ENCODE data around the gene TTC38.

TTC38 gene

GRCh38 chr22:46267431-46268279 lies at the start of gene TTC38:
Gene TTC38 (plus strand): TSS chr22:46268008. CDS start chr22:46268040, 32 bp downstream.
- peak; percentile 84 for DNase-seq (ENCODE audit: low read depth)

GRCh38 chr22:46219636-46220035 lies 48.2 kb upstream of the TTC38 start:
- no peak for DNase-seq (ENCODE audit: low read depth)

GRCh38 chr22:46220921-46221320 lies 46.9 kb upstream of the TTC38 start:
- DNase-seq (ENCODE audit: low read depth), result no peak

DNA sequence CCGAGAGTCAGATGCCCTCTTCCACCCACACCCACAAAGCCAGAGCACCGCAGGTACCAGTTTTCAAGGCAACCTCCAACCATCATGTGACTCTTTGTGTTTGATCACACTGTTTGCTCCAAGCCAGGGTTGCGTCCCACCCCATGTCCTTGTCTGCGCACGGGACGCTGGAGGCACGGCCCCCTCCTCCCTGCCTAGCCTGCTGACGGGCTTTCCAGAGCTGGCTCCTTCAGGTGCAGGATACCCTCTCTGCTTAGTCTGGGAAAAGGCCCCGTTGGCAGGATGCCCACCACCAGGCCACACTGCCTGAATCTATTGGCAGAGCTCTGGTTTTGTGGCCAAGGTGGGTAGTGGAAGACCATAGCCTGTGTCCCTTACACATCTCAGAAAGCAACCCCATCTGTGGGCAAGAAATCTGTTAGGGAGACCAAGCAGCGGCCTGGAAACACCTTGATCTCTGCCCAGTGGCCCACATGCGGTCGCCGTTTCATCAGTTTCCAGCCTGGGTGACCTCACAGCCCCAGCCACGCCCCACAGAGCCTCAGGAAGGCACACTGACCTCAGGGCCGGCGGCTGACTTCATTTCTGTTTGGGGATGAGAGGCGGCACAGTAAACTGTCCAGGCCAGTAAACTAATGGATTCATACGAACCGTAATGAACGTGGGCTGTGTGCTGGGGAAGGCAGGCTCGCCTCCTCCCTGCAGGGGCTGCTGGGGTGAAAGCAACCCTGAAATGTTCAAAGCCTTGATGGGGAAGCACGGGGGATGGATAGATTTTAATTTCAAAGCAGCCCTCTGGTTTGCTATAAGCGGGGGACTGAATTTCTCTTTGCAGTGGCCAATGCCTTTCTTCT lies 43.5 kb upstream of the TTC38 start:
- no peak for DNase-seq (ENCODE audit: low read depth)

GRCh38 chr22:46224898-46225290 lies 42.9 kb upstream of the TTC38 start:
- DNase-seq (ENCODE audit: low read depth), result no peak

- DNase-seq (ENCODE audit: low read depth), result no peak
These were observed 42.2 kb upstream of the TTC38 start for GRCh38 chr22:46225631-46226030.

- no peak for DNase-seq (ENCODE audit: low read depth)
These were observed 41.2 kb upstream of the TTC38 start for GRCh38 chr22:46226577-46226976.

GRCh38 chr22:46229701-46230100 lies 38.1 kb upstream of the TTC38 start:
- no peak for DNase-seq (ENCODE audit: low read depth)

DNA sequence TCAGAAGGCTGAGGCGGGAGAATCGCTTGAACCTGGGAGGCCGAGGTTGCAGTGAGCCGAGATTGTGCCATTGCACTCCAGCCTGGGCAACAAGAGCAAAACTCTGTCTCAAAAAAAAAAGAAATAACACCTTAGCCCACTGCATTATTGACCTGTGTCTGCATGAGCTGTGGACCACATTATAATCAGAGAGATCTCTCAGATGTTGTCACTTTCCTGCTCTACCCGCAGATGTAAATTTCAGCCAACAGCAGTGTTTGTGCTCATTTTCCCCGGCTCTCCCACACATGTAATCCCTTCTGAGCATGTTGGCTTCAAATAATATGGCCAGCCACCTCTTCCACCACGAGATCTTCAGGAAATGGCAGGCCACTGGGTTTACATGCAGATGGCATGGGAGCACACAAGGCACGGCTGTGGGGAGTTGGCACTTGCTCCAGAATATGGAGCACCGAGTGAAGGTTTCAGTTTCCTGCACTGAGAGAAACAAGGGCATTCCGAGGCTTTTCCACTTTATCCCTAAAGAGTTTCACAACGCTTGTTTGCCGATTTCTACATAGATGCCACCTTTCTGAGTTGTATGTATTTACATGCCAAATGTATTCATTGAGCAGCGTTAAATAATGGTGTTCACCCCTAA lies 37.4 kb upstream of the TTC38 start:
- no peak for DNase-seq (ENCODE audit: low read depth)

DNA sequence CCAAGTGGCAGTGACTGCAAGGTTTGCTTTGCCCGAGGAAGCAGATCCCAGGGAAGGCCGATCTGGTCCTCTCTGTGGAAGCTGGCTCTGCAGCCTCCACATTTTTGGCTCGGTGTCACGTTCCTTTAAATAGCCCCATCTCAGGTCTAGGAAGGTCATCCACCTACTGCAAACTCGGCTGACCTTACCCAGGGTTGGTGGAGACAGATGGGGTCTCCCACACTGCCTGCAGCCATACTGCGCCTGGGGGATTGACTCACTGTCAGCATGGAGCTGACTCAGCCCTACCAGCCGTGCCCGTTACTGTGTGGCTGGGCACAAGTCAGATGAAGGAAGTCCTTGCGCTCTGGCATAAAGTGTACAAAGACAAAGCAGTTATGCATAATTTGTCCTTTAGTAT lies 34.6 kb upstream of the TTC38 start:
- no peak for DNase-seq (ENCODE audit: low read depth)

DNA sequence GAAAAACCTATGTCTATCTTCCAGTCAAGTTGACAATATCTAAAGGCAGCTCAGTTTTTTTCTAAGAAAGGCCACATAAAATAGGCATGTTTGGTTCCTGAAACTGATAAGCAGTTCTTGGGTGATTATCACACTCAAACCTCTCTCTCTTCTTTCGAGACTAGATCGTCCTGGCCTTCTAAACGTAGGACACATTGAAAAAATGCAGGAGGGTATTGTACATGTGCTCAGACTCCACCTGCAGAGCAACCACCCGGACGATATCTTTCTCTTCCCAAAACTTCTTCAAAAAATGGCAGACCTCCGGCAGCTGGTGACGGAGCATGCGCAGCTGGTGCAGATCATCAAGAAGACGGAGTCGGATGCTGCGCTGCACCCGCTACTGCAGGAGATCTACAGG lies 32.8 kb upstream of the TTC38 start:
- DNase-seq (ENCODE audit: low read depth), result no peak

DNA sequence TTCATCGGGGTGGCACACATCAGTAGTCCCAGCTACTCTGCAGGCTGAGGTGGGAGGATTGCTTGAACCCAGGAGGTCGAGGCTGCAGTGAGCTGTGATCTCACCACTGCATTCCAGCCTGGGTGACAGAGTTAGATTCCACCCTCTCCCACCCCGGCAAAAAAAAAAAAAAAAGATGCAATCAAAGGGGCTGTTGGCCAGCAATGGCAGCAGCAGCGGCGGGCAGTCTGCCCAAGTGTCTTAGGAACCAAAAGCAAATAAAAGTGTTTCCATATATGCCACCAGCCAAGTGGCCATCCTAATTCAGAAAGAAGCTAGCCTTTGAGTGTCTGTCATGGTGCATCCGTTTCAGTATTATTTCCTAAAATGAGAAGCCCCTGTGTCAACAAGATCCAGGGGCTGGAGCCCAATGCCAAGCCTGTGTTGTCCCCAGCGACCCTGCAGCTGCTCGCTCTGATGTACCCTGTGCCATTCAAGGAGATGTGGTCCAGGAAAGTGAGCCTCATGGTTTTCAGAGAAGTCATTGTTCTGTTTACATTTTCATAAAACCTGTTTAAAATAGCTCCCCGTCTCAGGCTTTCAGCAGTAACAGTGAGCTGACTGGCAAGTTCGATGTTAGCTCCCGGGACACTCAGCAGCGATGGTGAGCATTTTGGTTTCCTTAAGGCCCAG lies 30.2 kb upstream of the TTC38 start:
- no peak for DNase-seq (ENCODE audit: low read depth)

GRCh38 chr22:46238541-46238940 lies 29.3 kb upstream of the TTC38 start:
- no peak for DNase-seq (ENCODE audit: low read depth)

- DNase-seq (ENCODE audit: low read depth), result peak; percentile 43
These were observed 28.4 kb upstream of the TTC38 start for GRCh38 chr22:46239261-46240048.

DNA sequence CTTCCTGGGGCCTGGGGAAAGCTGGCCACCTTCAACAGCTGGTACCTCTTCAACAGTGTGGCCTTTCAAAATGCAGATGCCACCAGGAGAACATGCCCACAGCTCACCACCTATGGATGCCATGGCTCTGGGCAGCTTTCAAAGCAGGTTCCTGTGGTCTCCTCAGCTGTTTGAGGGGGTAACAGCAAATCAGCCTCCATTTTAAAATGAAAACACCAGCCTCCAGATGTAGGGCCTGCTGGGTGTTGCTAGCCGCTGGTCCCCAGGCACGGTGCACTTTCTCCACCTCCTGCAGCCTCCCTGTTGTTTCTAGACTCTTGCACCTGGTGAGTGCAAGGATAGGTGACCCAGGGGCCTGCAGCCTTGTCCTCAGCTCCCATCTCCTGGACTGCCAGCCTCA lies 27.7 kb upstream of the TTC38 start:
- DNase-seq (ENCODE audit: low read depth), result no peak

- no peak for DNase-seq (ENCODE audit: low read depth)
These were observed 27.3 kb upstream of the TTC38 start for GRCh38 chr22:46240506-46240905.

DNA sequence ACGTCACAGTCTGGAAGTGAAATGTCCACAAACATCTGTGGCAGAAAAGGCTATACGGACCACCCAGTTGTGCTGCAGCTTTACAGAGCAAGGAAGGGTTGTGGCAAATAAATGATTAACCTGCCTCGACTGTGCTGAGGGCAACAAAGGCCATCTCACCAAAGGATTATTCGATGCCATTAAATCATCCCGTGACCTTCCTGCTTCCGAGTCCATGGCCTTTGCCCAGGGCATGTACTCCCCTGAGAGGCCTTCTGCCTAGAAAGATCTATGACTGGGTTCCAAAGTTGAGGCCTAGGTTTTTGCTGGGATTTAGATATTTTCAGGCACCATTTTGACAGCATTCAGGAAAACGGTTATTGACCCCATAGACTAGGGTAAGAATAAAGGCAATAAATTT lies 26.9 kb upstream of the TTC38 start:
- no peak for DNase-seq (ENCODE audit: low read depth)

- DNase-seq (ENCODE audit: low read depth), result peak; percentile 70
These were observed 26.3 kb upstream of the TTC38 start for GRCh38 chr22:46241396-46242007.

GRCh38 chr22:46242076-46242475 lies 25.7 kb upstream of the TTC38 start:
- DNase-seq (ENCODE audit: low read depth), result no peak

- no peak for DNase-seq (ENCODE audit: low read depth)
These were observed 23.0 kb upstream of the TTC38 start for GRCh38 chr22:46244771-46245170.

DNA sequence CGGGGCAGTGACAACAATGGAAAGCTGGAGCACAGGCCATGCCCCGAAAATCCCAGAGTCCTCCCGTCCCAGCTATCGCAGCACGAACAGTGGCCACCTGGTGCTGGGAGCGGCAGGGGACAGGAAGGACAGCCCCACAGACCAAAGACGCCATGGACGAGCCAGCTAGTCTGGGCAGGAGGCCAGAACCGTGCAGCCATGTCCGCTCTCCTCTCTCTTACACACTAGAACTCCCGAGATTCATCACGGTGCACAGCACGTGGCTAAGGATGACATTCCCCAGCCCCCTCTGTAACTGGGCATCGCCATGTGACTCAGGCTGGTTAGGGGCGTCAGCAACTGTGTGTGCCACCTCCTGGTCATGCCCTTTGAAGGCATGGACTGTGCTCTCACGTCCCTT lies 22.3 kb upstream of the TTC38 start:
- DNase-seq (ENCODE audit: low read depth), result no peak

Measured in CMK (cell line).